Activated B cell treated with CpG ODN at 0.5 μM for 24 hours (primary cell): ENCODE results near the gene CYSRT1. TPM values are rescaled to one million over a fixed set of nuclear protein-coding genes. Genes with fewer than 3 reads are reported as not detected.

ENCODE experiments used
- ATAC-seq: fragments of 200-7000 bp; cut with Tn5 transposase; one replicate; pipeline ENCODE4 v1.10.0; 2021; ENCODE audit warnings: low read depth, mild to moderate bottlenecking, moderate library complexity
- CTCF ChIA-PET: fragments of 350-600 bp; sonication (Branson Sonifier 250); formaldehyde crosslinking; loops from one replicate; lab custom pipeline; 2021; ENCODE audit warnings: antibody characterized with exemption; lab: Charles Lee
- POLR2A ChIA-PET: fragments of 350-600 bp; sonication (Branson Sonifier 250); formaldehyde crosslinking; loops from one replicate; lab custom pipeline; 2021; ENCODE audit warnings: antibody characterized with exemption; lab: Charles Lee
- DNase-seq: peaks from one replicate; pipeline ENCODE4 v3.0.0; 2022
- H3K27ac Mint-ChIP-seq: one replicate; pipeline ENCODE4 v1.8.0; 2020; ENCODE audit warnings: mixed read lengths
- H3K27me3 Mint-ChIP-seq: one replicate; pipeline ENCODE4 v1.8.0; 2021; ENCODE audit warnings: mixed read lengths
- H3K36me3 Mint-ChIP-seq: one replicate; pipeline ENCODE4 v1.8.0; 2021; ENCODE audit warnings: low read depth, mixed read lengths
- H3K4me1 Mint-ChIP-seq: one replicate; pipeline ENCODE4 v1.8.0; 2021; ENCODE audit warnings: mixed read lengths
- H3K4me3 Mint-ChIP-seq: one replicate; pipeline ENCODE4 v1.8.0; 2020; ENCODE audit warnings: mild to moderate bottlenecking, mixed read lengths
- H3K9me3 Mint-ChIP-seq: one replicate; pipeline ENCODE4 v1.8.0; 2020; ENCODE audit warnings: mixed read lengths
- intact Hi-C: fragments of 100-400 bp; cut with micrococcal nuclease; formaldehyde crosslinking; loops from one replicate; pipeline ENCODE4 v1.15.1; 2024
- total RNA-seq: library from RNA; stranded (reverse); gene quantifications from 2 replicates; pipeline ENCODE4 v1.2.3, GENCODE V29; 2022
- TF ChIP-seq, protein P1 (sequence below): fragments of 200-600 bp; IDR thresholded peaks from one replicate; pipeline ENCODE4 v1.8.0; 2022; ENCODE audit warnings: antibody characterized with exemption, mild to moderate bottlenecking

The CYSRT1 gene
- total RNA-seq, 1 donor from 2014 or later = 0.53 TPM

DNA sequence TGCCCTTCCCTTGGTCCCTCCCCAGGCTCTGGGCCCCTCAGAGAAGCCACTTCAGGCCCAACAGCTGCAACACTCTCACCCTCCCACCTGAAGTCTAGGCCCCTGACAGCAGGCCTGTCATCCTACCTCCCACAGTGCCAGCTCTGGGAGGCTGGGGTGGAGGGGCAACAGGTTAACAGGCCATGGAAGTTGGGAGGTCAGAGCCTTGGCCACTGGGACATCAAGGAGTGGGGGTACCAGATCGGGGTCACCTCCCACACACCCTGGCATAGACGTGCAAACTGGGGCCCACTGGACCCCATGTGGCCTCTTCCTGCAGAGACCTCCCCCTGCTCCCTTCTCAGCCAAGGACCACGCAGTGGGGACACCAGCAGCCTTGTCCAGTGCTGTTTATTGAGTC, 33.7 kb upstream of the CYSRT1 start:
- ChIA-PET CTCF (interaction anchor here (0.9 kb wide), 1 partner anchor 14 kb away, joined by 3 read pairs; no protein-coding TSS in a partner anchor), POLR2A (interaction anchor here (4.4 kb wide), 1 partner anchor 11 kb away, joined by 49 read pairs; the partner anchor contains the start of gene TPRN)
- H3K4me3 Mint-ChIP-seq = no peak overlapping the region
- H3K4me1 Mint-ChIP-seq = peaks cover 34% of the 10 kb centered on the region
- H3K9me3 Mint-ChIP-seq = no peaks in the 10 kb centered on the region
- intact Hi-C loops = no loop called here
- TF ChIP-seq, protein P1, sequence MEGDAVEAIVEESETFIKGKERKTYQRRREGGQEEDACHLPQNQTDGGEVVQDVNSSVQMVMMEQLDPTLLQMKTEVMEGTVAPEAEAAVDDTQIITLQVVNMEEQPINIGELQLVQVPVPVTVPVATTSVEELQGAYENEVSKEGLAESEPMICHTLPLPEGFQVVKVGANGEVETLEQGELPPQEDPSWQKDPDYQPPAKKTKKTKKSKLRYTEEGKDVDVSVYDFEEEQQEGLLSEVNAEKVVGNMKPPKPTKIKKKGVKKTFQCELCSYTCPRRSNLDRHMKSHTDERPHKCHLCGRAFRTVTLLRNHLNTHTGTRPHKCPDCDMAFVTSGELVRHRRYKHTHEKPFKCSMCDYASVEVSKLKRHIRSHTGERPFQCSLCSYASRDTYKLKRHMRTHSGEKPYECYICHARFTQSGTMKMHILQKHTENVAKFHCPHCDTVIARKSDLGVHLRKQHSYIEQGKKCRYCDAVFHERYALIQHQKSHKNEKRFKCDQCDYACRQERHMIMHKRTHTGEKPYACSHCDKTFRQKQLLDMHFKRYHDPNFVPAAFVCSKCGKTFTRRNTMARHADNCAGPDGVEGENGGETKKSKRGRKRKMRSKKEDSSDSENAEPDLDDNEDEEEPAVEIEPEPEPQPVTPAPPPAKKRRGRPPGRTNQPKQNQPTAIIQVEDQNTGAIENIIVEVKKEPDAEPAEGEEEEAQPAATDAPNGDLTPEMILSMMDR = no peak
- no peaks in the 10 kb centered on the region for H3K27me3 Mint-ChIP-seq
- H3K27ac Mint-ChIP-seq = peak overlapping the region; percentile 41
- peaks cover 31% of the 10 kb centered on the region for H3K36me3 Mint-ChIP-seq
- DNase-seq (no peak), ATAC-seq (no peak)

DNA sequence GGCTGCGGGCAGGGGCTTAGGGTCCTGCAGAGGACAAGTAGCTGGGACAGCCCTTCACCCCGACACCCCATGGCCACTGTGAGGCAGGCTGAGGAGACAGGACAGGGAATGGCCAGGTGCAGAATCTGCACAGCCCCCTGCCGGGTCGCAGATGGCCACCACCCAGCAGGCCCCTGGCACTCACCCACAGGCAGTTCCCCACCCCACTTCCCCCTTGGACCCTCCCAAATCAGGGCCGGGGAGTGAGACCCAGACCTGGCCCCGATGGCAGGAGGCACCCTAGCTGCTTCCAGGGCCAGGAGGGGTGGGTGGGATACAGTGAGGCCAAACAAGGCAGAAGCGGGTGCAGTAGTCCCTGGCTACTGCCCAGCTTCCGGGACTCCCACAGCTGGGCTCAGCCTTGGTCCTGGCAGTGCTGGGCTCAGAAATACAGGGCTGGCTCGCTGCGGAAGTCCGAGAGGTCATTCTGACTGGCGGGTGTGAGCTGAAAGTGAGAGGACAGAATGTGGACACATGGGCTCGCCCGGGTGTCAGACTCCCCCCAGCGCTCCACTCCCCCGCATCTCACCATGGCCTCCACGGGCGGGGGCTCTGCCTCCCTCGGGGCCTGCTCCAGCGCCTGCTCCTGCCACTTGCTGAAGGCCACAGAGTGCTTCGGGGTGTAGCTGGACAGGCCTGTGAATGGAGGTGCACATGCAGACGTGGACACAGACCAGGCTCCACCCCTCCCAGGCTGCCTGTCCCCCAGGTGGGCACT, 33.1 kb upstream of the CYSRT1 start:
- ATAC-seq (no peak), DNase-seq (no peak)
- peaks cover 25% of the 10 kb centered on the region for H3K36me3 Mint-ChIP-seq
- intact Hi-C loops = no loop called here
- POLR2A ChIA-PET = interaction anchor here (0.6 to 0.8 kb wide), 2 partner anchors 31 to 41 kb away, joined by 3 to 4 read pairs; no protein-coding TSS in a partner anchor
- peaks cover 28% of the 10 kb centered on the region for H3K4me1 Mint-ChIP-seq
- H3K9me3 Mint-ChIP-seq = no peaks in the 10 kb centered on the region
- no peak overlapping the region for H3K4me3 Mint-ChIP-seq
- H3K27ac Mint-ChIP-seq = no peak overlapping the region
- TF ChIP-seq, protein P1 = no peak
- no peaks in the 10 kb centered on the region for H3K27me3 Mint-ChIP-seq
- CTCF ChIA-PET = interaction anchor here (0.9 kb wide), 1 partner anchor 15 kb away, joined by 3 read pairs; no protein-coding TSS in a partner anchor

DNA sequence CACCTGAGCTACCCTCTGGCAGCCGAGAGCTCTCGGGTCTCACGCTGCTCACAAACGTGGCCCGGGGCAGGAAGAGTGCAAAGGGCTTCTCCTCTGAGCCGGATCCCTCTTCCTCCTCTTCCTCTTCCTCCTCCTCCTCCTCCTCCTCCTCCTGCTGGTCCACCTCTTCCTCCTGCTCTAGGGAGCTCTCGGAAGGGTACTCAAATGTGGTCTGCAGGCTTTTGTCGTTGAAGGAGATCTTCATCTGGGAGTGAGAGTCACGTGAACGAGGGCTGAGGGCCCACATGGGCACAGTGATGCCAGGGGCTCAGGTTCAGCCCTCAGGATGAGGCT, 32.6 kb upstream of the CYSRT1 start:
- no peak overlapping the region for H3K27ac Mint-ChIP-seq
- no peak for ATAC-seq
- H3K27me3 Mint-ChIP-seq = no peaks in the 10 kb centered on the region
- CTCF ChIA-PET = no interaction called here
- peaks cover 24% of the 10 kb centered on the region for H3K36me3 Mint-ChIP-seq
- DNase-seq = no peak
- no peaks in the 10 kb centered on the region for H3K9me3 Mint-ChIP-seq
- no peak overlapping the region for H3K4me3 Mint-ChIP-seq
- H3K4me1 Mint-ChIP-seq = peaks cover 23% of the 10 kb centered on the region
- TF ChIP-seq, protein P1 = no peak
- intact Hi-C loops = no loop called here
- POLR2A ChIA-PET = interaction anchor here (0.6 to 0.8 kb wide), 2 partner anchors 31 to 41 kb away, joined by 3 to 4 read pairs; no protein-coding TSS in a partner anchor

DNA sequence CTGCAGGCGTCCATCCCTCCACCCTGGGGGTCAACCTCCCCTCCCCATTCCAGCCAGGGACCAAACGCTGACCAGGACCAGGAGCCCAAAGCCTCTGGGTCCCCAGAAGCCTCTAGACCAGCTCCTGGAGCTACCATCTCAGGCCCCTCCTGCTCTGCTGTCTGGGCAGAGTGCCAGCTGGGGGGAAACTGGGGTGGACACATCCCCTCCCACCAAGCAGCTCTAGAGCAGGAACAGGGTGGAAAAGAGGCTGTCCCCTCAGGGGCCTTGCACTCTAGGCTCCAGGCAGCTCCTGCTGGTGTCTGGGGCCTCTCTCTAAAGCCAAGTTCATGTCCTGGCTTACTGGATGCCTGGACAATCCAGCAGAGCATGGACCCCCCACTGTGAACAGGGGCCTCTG, 32.1 kb upstream of the CYSRT1 start:
- ATAC-seq = no peak
- no peak for DNase-seq
- intact Hi-C loops = no loop called here
- H3K27me3 Mint-ChIP-seq = no peaks in the 10 kb centered on the region
- TF ChIP-seq, protein P1 = no peak
- peaks cover 19% of the 10 kb centered on the region for H3K4me1 Mint-ChIP-seq
- peaks cover 19% of the 10 kb centered on the region for H3K36me3 Mint-ChIP-seq
- no peak overlapping the region for H3K4me3 Mint-ChIP-seq
- no peaks in the 10 kb centered on the region for H3K9me3 Mint-ChIP-seq
- ChIA-PET POLR2A (interaction anchor here (0.6 kb wide), 1 partner anchor 42 kb away, joined by 3 read pairs; no protein-coding TSS in a partner anchor), CTCF (no interaction called here)
- H3K27ac Mint-ChIP-seq = no peak overlapping the region

DNA sequence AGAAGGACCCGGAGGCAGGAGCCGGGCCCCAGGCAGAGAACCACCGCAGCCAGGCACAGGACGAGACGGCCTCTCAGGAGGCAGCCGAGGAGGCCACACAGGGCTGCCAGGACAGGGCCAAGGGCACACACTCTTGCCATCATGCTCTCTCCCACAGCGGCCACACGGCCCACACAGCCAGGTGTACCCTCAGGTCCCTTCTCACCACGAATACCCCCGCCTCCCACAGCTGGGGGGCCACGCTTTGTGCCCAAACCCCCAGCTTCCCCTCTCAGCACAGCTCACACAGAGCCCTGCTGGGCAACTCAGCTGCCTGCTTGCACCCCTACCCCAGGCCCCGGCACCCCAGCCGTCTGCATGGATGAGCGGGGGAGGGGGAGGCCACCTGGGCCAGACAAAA, 31.2 kb upstream of the CYSRT1 start:
- POLR2A ChIA-PET = no interaction called here
- DNase-seq = no peak
- H3K27me3 Mint-ChIP-seq = no peaks in the 10 kb centered on the region
- H3K27ac Mint-ChIP-seq = no peak overlapping the region
- intact Hi-C loops = no loop called here
- CTCF ChIA-PET = no interaction called here
- no peak overlapping the region for H3K4me3 Mint-ChIP-seq
- TF ChIP-seq, protein P1 = no peak
- no peak for ATAC-seq
- H3K36me3 Mint-ChIP-seq = peaks cover 16% of the 10 kb centered on the region
- H3K9me3 Mint-ChIP-seq = no peaks in the 10 kb centered on the region
- peaks cover 17% of the 10 kb centered on the region for H3K4me1 Mint-ChIP-seq
